ENCODE measurements around the gene ALG12.
A peak's percentile ranks its signal among the peaks of the same experiment; 100 is the strongest.

Gene ALG12

DNA sequence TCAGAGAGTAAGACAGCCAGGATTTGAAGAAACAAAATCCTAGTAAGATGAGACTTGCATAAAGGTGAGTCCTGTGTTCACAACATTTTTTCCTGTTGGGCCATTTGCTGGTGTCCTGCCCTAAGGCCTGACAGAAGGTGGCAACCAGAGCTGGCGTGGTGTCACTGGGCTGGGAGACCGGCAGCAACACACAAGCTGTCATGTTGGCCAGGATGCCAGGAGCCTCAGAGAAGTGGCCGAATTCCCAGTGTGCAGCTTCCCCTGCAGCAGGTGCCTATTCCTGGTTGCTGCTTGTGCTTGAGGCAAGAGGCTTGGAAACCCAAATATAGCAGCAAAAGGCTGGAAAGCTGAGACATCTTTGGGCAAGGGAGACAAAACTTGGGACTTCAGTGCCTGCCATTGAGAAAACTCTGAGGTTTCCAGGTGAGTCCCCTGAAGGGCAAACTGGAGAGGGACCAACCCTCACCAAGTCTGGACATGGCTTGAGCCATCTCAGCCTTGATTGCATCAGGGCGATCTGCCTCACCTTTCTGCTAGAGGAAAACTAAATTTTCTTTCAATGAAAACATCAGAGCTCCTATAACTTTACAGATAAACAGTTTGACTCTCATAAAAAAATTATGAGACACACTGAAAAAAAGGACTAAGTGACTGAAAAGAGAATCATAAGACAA, 25.9 kb downstream of the ALG12 start:
- no peak for DNase-seq

DNA sequence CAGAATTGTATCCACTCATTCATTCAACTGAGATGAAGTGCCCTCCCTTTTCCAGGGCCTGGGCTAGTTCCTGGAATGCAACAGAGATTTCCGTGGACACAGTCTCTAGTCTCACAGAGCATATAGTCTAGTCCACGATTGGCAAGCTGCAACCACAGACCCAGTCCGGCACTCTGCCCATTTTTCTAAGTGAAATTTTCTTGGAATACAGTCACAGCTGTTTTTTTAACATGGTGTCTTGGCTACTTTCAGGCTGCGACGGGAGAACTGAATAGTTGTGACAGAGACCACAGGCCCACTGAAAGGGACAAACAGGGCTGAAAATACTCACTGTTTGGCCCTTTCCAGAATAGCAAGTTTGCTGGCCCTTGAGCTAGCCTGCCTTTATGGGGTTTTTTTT, 29.2 kb downstream of the ALG12 start:
- DNase-seq, result peak in 20 of 51 donors; percentile 5 to 69 (median 32)

DNA sequence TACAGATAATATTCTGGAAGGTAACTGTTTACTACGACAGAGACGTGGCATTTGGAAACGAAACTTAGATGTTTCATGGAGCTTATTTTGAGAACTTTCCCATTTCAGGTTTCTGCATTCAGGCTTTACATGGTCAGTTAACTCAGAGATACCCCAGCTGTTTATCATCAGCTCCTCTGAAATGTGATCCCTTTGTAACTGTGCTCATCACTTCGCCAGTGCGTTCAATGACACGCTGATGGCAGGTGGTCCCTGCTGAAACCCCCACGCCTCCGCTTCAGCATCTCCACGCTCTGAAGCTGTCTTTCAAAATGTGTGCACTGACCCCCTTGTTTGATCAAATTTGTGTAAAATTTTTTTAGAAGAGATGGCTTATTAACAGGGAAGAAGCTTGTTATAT, 30.5 kb downstream of the ALG12 start:
- no peak for DNase-seq

DNA sequence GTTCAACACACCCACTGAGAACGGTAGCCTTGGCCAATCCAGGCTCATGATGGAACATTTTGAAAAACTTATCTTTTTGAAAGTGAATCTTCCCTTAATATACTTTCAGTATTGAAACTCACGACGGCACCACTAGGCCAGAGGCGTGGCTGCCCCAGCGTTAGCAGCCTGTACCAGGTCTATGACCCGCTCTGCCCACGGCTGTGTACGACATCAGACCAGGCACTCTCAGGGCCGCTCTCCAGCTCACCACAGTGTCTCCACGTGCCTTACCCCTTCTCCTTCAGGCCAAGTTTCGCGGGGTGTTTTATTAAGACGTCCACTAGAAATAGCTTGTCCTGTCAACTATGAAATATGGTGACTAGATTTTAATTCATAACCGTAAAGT, 31.2 kb downstream of the ALG12 start:
- DNase-seq, result no peak

DNA sequence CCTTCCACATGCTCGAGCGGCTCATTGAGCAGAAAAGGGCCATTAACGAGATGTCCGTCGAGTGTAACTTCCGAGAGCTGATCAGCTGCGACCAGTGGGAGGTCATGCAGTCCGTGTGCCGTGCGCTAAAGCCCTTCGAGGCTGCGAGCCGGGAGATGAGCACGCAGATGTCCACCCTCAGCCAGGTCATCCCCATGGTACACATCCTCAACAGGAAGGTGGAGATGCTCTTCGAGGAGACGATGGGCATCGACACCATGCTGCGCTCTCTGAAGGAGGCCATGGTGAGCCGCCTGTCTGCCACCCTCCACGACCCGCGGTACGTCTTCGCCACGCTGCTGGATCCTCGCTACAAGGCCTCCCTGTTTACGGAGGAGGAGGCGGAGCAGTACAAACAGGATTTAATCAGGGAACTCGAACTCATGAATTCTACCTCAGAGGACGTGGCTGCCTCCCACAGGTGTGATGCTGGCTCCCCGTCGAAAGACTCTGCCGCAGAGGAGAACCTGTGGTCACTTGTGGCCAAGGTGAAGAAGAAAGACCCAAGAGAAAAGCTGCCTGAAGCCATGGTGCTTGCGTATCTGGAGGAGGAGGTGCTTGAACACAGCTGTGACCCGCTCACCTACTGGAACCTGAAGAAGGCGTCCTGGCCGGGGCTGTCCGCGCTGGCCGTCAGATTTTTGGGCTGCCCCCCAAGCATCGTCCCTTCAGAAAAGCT, 31.7 kb downstream of the ALG12 start:
- no peak for DNase-seq

DNA sequence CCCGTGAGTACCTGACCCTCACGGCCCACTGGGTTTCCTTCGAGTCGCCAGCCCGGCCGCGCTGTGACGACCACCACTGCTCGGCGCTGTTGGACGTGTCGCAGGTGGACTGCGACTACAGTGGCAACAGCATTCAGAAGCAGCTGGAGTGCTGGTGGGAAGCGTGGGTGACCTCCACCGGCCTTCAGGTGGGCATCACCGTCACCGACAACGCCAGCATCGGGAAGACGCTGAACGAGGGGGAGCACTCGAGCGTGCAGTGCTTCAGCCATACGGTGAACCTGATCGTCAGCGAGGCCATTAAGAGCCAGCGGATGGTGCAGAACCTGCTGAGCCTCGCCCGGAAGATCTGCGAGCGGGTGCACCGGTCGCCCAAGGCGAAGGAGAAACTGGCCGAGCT, 32.4 kb downstream of the ALG12 start:
- DNase-seq, result no peak

DNA sequence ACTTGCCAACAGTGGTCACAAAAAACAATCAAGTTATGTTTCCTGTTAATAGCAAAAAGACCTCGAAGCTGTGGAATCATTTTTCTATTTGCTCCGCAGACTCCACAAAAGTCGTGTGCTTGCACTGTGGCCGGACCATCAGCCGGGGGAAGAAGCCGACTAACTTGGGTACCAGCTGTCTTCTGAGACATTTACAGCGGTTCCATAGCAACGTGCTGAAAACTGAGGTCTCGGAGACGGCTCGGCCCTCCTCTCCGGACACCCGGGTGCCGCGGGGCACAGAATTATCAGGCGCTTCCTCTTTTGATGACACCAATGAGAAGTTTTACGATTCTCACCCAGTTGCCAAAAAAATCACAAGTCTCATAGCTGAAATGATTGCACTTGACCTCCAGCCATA, 33.0 kb downstream of the ALG12 start:
- DNase-seq, result no peak

DNA sequence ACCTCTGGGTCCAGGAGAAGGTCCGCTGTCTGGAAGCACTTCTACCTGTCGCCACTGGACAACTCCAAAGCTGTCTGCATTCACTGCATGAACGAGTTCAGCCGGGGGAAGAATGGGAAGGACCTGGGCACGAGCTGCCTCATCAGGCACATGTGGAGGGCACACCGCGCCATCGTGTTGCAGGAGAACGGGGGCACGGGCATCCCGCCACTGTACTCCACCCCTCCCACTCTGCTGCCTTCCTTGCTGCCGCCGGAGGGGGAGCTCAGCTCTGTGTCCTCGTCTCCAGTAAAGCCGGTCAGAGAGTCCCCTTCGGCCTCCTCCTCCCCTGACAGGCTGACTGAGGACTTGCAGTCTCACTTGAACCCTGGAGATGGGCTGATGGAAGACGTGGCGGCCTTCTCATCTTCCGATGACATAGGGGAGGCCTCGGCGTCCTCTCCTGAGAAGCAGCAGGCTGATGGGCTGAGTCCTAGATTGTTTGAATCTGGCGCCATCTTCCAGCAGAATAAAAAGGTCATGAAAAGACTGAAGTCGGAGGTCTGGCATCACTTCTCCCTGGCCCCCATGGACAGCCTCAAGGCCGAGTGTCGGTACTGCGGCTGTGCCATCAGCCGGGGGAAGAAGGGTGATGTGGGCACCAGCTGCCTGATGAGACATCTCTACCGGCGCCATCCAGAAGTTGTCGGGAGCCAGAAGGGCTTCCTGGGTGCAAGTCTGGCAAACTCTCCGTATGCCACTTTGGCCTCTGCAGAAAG, 33.6 kb downstream of the ALG12 start:
- no peak for DNase-seq

DNA sequence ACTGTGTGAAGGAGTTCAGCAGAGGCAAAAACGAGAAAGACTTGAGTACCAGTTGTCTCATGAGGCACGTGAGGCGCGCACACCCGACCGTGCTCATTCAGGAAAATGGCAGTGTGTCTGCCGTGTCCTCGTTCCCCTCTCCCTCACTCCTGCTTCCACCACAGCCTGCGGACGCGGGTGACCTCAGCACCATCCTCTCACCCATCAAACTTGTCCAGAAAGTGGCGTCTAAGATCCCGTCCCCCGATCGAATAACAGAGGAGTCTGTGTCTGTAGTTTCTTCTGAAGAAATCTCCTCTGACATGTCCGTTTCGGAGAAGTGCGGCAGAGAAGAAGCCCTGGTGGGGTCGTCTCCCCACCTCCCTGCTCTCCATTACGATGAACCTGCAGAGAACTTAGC, 34.2 kb downstream of the ALG12 start:
- DNase-seq, result no peak

DNA sequence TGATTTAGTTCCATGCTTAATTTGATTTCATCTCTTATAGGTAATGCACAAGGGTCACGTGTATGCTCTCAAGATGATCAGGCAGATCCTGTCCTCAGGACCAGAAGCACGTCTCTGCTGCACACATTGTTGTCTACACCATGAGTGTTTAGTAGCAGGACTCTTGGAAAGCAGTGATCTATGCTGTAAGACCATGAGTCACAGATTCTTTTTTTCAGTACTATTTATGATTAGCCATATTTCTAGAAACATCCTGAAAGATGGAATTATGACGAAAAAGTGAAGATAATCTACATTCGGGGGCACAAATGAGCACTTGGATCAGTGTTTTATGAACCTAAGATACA, 35.0 kb downstream of the ALG12 start:
- no peak for DNase-seq

DNA sequence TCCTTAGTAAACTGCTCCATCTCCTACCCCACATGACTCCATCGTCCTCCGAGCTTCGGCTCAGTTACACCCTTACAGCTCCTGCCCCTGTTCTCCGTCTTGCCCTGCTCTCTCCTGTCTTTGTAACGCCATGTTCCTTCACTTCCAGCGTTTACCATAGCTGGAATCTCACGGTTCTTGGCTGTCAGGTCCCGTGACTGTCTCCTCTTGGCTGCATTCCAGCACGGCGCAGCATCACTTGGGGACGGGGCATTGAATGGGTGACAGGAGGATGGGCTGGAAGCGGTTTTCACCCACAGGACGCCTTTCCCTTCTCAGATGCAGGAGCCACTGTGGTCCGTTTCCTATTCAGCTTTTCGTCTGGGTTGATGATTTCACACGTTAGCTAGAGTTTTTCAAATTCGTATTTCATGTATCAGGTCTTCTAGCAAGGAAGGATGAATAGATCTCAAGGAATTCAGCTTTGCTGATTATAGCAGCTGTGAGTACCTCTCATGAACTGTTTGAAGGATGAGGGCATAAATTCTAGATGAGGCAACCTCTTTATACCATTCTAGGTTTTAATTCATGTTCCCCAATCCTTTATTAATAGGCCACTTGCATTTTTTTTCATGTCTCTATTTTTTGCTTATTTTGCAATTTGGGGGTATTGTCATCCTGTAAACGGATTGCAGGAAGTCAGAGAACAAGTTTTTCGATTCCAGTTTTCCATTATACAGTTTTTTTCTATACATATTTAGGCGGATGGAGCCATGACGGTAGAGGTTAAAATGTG, 35.5 kb downstream of the ALG12 start:
- peak in 3 of 51 donors; percentile 6 to 12 (median 9) for DNase-seq

DNA sequence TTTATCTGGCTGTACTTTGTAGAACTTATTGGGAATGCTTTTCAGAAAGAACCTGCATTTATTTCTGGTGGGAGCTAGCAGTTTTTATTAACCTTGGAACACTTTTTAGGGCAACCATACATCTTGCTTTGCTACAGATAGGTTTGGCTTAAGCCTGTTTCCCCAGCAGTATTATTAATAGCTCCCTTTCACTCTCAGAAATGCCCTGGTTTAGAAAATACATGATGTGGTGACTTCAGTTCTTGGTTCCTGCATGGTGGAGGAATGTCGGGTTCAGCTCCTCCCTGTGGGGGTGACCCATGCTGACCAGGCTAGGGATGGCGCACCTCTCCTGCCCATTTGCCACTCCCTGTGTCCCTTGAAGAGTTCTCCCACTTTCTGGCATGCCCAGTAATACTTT, 36.4 kb downstream of the ALG12 start:
- no peak for DNase-seq

DNA sequence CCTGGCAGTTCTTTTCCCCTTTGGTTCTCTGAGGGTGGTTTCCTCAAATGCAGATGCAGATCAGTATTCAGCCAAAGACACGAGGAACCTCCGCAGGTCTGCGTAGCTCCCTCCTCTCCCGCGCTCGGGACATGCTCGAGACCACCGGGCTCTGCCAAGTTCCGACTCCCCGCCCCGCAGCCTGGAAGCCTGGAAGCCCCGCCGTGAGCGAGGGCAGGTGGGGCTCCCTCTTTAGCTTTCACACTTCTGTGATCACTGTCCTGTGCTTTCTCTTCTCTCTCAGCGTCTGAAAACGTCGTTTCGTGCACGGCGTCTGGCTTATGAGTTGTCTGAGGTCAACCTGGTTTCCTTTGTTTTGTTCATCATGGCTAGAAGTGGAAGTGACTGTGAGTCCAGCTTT, 38.0 kb downstream of the ALG12 start:
- no peak for DNase-seq

DNA sequence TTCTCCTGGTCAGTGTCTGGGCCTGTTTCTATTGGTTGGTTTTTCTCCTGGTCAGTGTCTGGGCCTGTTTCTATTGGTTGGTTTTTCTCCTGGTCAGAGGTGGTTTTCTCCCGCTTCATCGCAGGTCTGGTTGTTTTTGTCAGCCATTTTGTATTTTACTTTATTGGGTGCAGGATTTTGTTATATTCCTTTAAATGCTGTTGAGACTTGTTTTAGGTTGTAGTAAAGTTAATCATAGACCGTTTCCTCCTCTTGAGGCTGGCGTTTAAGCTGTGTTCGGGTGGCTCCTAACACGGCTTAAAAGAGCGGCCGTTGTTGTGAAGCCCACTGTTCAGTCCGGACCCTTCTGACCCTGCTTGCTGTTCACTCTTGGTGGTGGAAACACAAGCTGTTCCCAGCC, 38.4 kb downstream of the ALG12 start:
- DNase-seq, result no peak

DNA sequence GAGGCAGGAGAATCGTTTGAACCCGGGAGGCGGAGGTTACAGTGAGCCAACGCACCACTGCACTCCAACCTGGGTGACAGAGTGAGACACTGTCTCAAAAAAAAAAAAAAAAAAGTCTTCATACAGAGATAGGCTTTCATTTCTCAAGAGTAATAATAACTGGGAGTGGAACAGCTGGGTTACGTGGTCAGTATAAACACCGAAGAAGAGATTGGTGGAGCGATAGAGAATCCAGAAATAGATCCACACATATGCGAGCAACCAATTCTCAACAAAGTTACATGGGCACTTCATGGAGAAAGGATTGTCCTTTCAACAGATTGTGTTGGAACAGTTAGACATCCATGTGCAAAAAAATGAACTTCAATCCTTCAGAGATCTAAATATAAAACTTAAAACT, 40.0 kb downstream of the ALG12 start:
- DNase-seq, result no peak

DNA sequence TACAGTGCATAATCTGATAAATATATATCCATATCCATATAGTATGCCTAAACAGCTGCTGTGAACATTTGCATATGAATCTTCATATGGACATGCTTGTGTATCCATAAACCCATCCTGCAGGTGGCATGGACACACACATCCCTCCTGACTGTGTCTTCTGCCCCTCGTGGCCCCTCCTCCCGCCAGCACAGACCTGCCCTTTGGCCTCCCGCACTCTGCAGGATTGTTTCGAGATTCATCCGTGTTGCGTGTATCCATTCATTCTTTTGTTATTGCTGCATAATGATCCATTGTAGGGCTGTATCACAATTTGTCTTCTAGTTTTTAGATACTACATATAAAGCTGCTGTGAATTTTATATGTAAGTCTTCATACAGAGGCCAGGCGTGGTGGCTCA, 40.6 kb downstream of the ALG12 start:
- DNase-seq, result no peak

DNA sequence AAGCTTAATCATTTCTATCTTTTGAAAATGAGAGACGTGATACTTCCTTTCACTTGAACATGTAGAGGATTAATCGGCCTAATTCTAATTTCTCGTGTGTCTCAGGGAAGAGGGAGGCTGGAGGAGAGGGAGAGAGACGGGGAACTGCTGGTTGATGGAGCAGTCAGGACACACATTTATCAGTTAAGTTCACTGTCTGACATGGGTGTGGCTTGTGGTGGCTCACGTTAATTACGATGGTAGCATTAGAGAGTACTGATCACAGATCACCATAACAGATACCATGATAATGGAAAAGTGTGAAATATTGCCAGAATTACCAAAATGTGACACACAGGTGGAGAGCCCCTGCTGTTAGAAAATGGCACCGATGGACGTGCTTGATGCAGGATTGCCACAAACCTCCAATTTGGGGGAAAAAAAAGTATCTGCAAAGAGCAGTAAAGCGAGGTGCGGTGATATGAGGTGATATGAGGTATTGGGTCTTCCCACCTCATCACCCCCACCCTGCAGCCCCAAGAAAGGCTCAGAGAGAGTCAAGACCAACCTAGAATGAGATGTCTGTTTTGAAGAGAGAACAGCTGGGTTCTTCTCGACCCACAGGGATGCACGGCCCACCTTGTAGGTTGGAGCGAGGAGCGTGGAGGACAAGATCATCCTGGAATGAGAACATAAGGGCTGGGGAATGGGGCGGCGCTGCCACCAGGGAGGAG, 44.9 kb downstream of the ALG12 start:
- no peak for DNase-seq

DNA sequence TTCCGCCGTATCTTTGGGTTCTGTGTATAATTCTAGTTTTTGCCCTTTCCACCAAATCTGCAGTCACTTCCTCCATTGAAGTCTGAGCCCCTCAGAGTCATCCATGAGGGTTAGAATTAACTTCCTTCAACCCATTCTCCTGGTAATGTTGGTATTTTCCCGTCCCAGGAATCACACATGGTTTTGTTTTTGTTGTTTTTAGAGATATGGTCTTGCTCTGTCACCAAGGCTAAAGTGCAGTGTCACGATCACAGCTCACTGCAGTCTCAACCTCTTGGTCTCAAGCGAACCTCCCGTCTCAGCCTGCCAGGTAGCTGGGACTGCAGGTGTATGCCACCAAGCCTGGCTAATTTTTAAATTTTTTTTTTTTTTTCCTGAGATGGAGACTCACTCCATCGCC, 45.9 kb downstream of the ALG12 start:
- DNase-seq, result no peak

DNA sequence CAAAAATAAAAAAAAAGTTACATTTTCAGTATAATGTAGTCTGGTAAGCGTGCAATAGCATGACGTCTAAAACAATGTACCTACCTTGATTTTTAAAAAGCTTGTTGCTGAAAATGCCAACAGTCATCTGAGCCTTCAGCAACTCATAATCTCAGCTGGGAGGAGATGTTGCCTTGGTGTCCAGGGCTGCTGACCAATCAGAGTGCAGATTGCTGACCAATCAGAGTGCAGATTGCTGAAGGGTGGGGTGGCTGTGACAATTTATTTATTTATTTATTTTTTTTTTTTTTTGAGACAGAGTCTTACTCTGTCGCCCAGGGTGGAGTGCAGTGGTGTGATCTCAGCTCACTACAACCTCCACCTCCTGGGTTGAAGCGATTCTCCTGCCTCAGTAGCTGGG, 46.8 kb downstream of the ALG12 start:
- DNase-seq, result no peak

DNA sequence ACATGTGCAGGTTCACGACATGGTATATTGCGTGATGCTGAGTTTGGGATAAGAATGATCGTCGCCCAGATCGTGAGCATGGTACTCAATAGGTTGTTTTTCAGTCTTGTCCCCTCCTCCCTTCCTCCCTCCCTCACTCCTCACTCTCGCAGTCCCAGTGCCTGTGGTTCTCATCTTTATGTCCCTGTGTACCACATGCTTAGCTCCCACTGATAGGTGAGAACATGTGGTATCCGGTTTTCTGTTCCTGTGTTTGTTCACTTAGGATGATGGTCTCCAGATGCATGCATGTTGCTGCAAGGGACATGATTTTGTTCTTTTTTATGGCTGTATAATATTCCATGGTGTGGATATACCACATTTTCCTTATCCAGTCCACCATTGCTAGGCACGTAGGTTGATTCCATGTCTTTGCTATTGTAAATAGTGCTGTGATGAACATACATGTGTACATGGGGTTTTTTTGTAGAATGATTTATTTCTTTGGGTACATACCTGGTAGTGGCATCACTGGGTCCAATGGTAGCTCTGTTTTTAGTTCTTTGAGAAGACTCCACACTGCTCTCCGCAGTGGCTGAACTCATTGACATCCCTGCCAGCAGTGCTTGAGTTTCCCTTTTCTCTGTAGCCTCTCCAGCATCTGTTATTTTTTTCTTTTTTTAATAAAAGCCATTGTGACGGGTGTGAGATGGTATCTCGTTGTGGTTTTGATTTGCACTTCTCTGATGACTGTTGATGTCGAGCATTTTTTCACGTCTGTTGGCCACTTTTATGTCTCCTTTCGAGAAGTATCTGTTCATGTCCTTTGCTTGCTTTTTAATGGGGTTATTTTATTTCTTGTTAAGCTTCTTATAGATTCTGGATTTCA, 48.2 kb downstream of the ALG12 start:
- no peak for DNase-seq
